GM12878 (cell line): Measurements from ENCODE around the gene ZFPM1. TPM values are rescaled to one million over a fixed set of nuclear protein-coding genes. Genes with fewer than 3 reads are reported as not detected.

Source experiments
- ATAC-seq: fragments of 200-7000 bp; cut with Tn5 transposase; 3 replicates; pipeline ENCODE4 v1.9.1; 2020; ENCODE audit warnings: mild to moderate bottlenecking, moderate library complexity
- BruUV-seq: library from RNA; stranded (reverse); fragments of 400-500 nt; replicated peaks from 2 replicates; lab custom pipeline; 2021; lab: Mats Ljungman, UMichigan
- CTCF ChIA-PET: fragments of 300-600 bp; sonication (Branson Sonifier 250); formaldehyde crosslinking; extraction: SDS; loops from one replicate; lab custom pipeline; 2021; ENCODE audit warnings: inconsistent platforms; lab: Yijun Ruan, JAX
- POLR2A ChIA-PET: fragments of 350-600 bp; formaldehyde crosslinking; extraction: SDS; loops from one replicate; lab custom pipeline; 2021; ENCODE audit warnings: inconsistent platforms; lab: Charles Lee
- RAD21 ChIA-PET: fragments of 300-600 bp; sonication (Branson Sonifier 250); formaldehyde crosslinking; loops from one replicate; lab custom pipeline; 2023; ENCODE audit warnings: antibody characterized with exemption; ENCODE audit not compliant: unreplicated experiment; lab: Charles Lee
- SMC1A ChIA-PET: fragments of 300-600 bp; sonication (Branson Sonifier 250); formaldehyde crosslinking; loops from one replicate; lab custom pipeline; 2023; ENCODE audit not compliant: unreplicated experiment, uncharacterized antibody; lab: Charles Lee
- DNase-seq: peaks from one replicate; pipeline ENCODE4 v3.0.0-alpha.2; 2011; ENCODE audit warnings: low read depth, low spot score
- FAIRE-seq: peaks from 3 replicates; lab custom pipeline; 2011; peaks lifted over from hg19 to GRCh38; lab: Jason Lieb, UNC
- H2AFZ ChIP-seq: 2 replicates; pipeline ENCODE4 v1.6.0; 2011; ENCODE audit warnings: low read depth, low read length, control low read depth; ENCODE audit not compliant: control insufficient read depth
- H3K27ac ChIP-seq: 2 replicates; pipeline ENCODE4 v1.5.1; 2011; ENCODE audit warnings: control low read depth; ENCODE audit not compliant: control insufficient read depth, insufficient read depth
- H3K27me3 ChIP-seq, 2 experiments: replicated peaks in 1 of 2; 2 replicates each; pipeline versions ENCODE4 v1.6.0 to v1.6.1; 2011; ENCODE audit warnings: low read length in 1 of 2; ENCODE audit not compliant: control insufficient read depth in 2 of 2, insufficient read depth in 2 of 2
- H3K36me3 ChIP-seq, 2 experiments: 2 replicates each; pipeline ENCODE4 v1.5.1; 2011; ENCODE audit warnings: low read length in 1 of 2; ENCODE audit not compliant: control insufficient read depth in 2 of 2, insufficient read depth in 2 of 2
- H3K4me1 ChIP-seq: 2 replicates; pipeline ENCODE4 v1.6.1; 2011; ENCODE audit warnings: mild to moderate bottlenecking, low read length, moderate library complexity, mixed read lengths; ENCODE audit not compliant: control insufficient read depth, insufficient read depth
- H3K4me2 ChIP-seq: 2 replicates; pipeline ENCODE4 v1.6.0; 2011; ENCODE audit warnings: control low read depth; ENCODE audit not compliant: control insufficient read depth, insufficient read depth
- H3K4me3 ChIP-seq: fragments of 200-600 bp; sonication (generic); 2 replicates; pipeline ENCODE4 v1.5.1; 2016
- H3K79me2 ChIP-seq: 2 replicates; pipeline ENCODE4 v1.6.0; 2011; ENCODE audit warnings: low read length; ENCODE audit not compliant: control insufficient read depth, insufficient read depth
- H3K9ac ChIP-seq: 2 replicates; pipeline ENCODE4 v1.8.0; 2011; ENCODE audit warnings: low read length, control low read depth, mixed read lengths; ENCODE audit not compliant: control insufficient read depth, insufficient read depth
- H3K9me3 ChIP-seq: replicated peaks from 3 replicates; pipeline ENCODE4 v1.5.1; 2011; ENCODE audit warnings: mild to moderate bottlenecking, low read length; ENCODE audit not compliant: control insufficient read depth, insufficient read depth
- H4K20me1 ChIP-seq: 2 replicates; pipeline ENCODE4 v1.6.0; 2011; ENCODE audit not compliant: control insufficient read depth, insufficient read depth
- ATF7 ChIP-seq: fragments of 450-650 bp; IDR thresholded peaks from 2 replicates; pipeline ENCODE4 v1.6.1; 2016; ENCODE audit warnings: low read depth, mild to moderate bottlenecking
- CHD1 ChIP-seq: IDR thresholded peaks from 2 replicates; pipeline ENCODE4 v1.6.1; 2012; ENCODE audit warnings: low read depth, low read length, improper control_type of control experiment
- CHD2 ChIP-seq: IDR thresholded peaks from 2 replicates; pipeline ENCODE4 v1.6.1; 2011; ENCODE audit warnings: low read depth, low read length, improper control_type of control experiment, borderline replicate concordance
- KAT2A ChIP-seq: conservative IDR thresholded peaks from 2 replicates; pipeline ENCODE4 v1.6.1; 2011; ENCODE audit warnings: low read depth, low read length; ENCODE audit not compliant: control insufficient read depth
- MYB ChIP-seq: fragments of 150-350 bp; IDR thresholded peaks from 2 replicates; pipeline ENCODE4 v1.6.1; 2014; ENCODE audit warnings: mild to moderate bottlenecking, low read depth, low read length, borderline replicate concordance
- NFXL1 ChIP-seq: fragments of 450-650 bp; IDR thresholded peaks from 2 replicates; pipeline ENCODE4 v1.6.1; 2017; ENCODE audit warnings: antibody characterized with exemption, mild to moderate bottlenecking, borderline replicate concordance
- ZBTB11 ChIP-seq: fragments of 450-650 bp; formaldehyde crosslinking; IDR thresholded peaks from 2 replicates; pipeline ENCODE4 v1.5.0; 2022; ENCODE audit warnings: mild to moderate bottlenecking, missing genetic modification characterization
- ZNF207 ChIP-seq: fragments of 450-650 bp; IDR thresholded peaks from 2 replicates; pipeline ENCODE4 v1.6.1; 2014; ENCODE audit warnings: antibody characterized with exemption, mild to moderate bottlenecking, borderline replicate concordance
- WGBS: methylation state at CpG from one replicate; pipeline ENCODE4 v1.1.6; 2016; ENCODE audit warnings: low lambda C conversion rate; ENCODE audit not compliant: insufficient replicate concordance, insufficient coverage; ENCODE audit errors: missing lambda C conversion rate; 5-methylcytosine and 5-hydroxymethylcytosine counted together
- in situ Hi-C: fragments of 300-500 bp; cut with MboI; formaldehyde crosslinking; loops from 9 replicates; pipeline ENCODE4 v1.14.3; 2018; ENCODE audit warnings: mixed read lengths
- intact Hi-C: fragments of 100-400 bp; cut with micrococcal nuclease; formaldehyde crosslinking; loops from one replicate; pipeline ENCODE4 v1.14.2; 2022; ENCODE audit not compliant: unreplicated experiment
- polyA plus RNA-seq, 11 experiments: library from polyadenylated mRNA; depleted of rRNA in 4 of 11; unstranded in 6 of 11; stranded (reverse) in 5 of 11; fragments of >200 nt; fragmentation: Nextera tagmentation in 4 of 11; fragmentation: Illumina TruSeq in 1 of 11; extraction: Ambion mirVana in 4 of 11; extraction: Trizol in 1 of 11; gene quantifications; 1 replicate in 1 of 11; 2 replicates in 10 of 11; pipeline versions ENCODE4 v1.2.1 to v1.2.3, GENCODE V29; 2011 to 2016; ENCODE audit warnings: inconsistent platforms in 2 of 11, missing spikeins in 2 of 11, low read depth in 1 of 11
- total RNA-seq, 4 experiments: library from RNA; depleted of rRNA in 3 of 4; stranded (reverse); fragments of >200 nt in 3 of 4; fragmentation: Illumina TruSeq in 1 of 4; extraction: Trizol in 1 of 4; gene quantifications; 2 replicates each; pipeline versions ENCODE4 v1.2.1 to v1.2.3, GENCODE V29; 2013 to 2021

ZFPM1 gene
- total and polyA plus RNA-seq, 10 of the 15 experiments (the other 5 are each of a cell fraction or from before 2014, with no cell fraction given) = 0.02 to 5.1 (median 0.30) TPM

- Histone ChIP-seq H3K27ac (no peak overlapping the region), H3K9ac (no peak overlapping the region), H4K20me1 (no peaks in the 10 kb centered on the region), H3K4me1 (peaks cover 11% of the 10 kb centered on the region)
- intact Hi-C loops = loop anchor here (10.0 kb wide), 1 partner anchor 1073 kb away; the partner anchor contains the start of gene FBXO31
- RAD21 ChIA-PET = no interaction called here
- no peak for TF ChIP-seq ZNF207
- TF ChIP-seq MYB = no peak
- TF ChIP-seq CHD2 = no peak
- no peak for TF ChIP-seq KAT2A
- TF ChIP-seq ATF7 = no peak
- TF ChIP-seq ZBTB11 = no peak
- TF ChIP-seq NFXL1 = no peak
- TF ChIP-seq CHD1 = no peak
- TF ChIP-seq, all 136 proteins: peak for 0
- ChIA-PET CTCF (interaction anchor here (0.8 to 1.8 kb wide), 2 partner anchors 9 to 12 kb away, joined by 3 to 6 read pairs; no protein-coding TSS in a partner anchor), POLR2A (no interaction called here), SMC1A (no interaction called here)
- Histone ChIP-seq H3K9me3 (no peaks in the 10 kb centered on the region), H3K27me3 (no peaks in the 10 kb centered on the region), H3K79me2 (peaks cover 24% of the 10 kb centered on the region), H3K36me3 (no peaks in the 10 kb centered on the region), H3K4me2 (no peak overlapping the region), H2AFZ (no peak overlapping the region), H3K4me3 (no peak overlapping the region)
- ATAC-seq (no peak), DNase-seq (no peak), FAIRE-seq (no peak)
- WGBS = 62% methylated on average over 20 of the region's 20 CpGs
- no TSS peak for BruUV-seq
- in situ Hi-C loops = loop anchor here (5.0 to 10.0 kb wide), 2 partner anchors 74 to 327 kb away; partner anchors contain the start of gene PIEZO1
Measured at GRCh38 chr16:88458039-88458772, 5.1 kb downstream of the ZFPM1 start.
